Right ventricle myocardium inferior (tissue), 1 donor: ENCODE data around the gene ZBTB16. TPM values are rescaled to one million over a fixed set of nuclear protein-coding genes. Genes with fewer than 3 reads are reported as not detected.
A peak's percentile ranks its signal among the peaks of the same experiment; 100 is the strongest.

Experiments used
- ATAC-seq: fragments of 200-7000 bp; cut with Tn5 transposase; one replicate; pipeline ENCODE4 v1.9.1; 2020; ENCODE audit warnings: mild to moderate bottlenecking, moderate library complexity
- DNase-seq: peaks from one replicate; pipeline ENCODE4 v3.0.0; 2021; ENCODE audit errors: missing footprints
- intact Hi-C: fragments of 100-400 bp; cut with DNase I; formaldehyde crosslinking; loops from one replicate; pipeline ENCODE4 v1.11.0; 2022
- total RNA-seq: library from RNA; stranded (reverse); fragmentation: NEBNext Ultra II Directional; extraction: Animal tissue kit (Norgen Biotek cat#: 25700); gene quantifications from one replicate; pipeline ENCODE4 v1.2.1, GENCODE V29; 2021
- donor health status: DM: no; HTN: yes; CAD: no; lungs with severe emphysema.

The ZBTB16 gene
- total RNA-seq, 1 donor from 2014 or later: 78.1 TPM

GRCh38 chr11:114133548-114134329, 74.2 kb downstream of the ZBTB16 start:
- DNase-seq (peak; percentile 33), ATAC-seq (no peak)
- intact Hi-C loops: no loop called here

- DNase-seq (no peak), ATAC-seq (no peak)
- intact Hi-C loops: no loop called here
Observed at GRCh38 chr11:114134870-114135269, 75.4 kb downstream of the ZBTB16 start.

GRCh38 chr11:114135737-114136151, 76.2 kb downstream of the ZBTB16 start:
- intact Hi-C loops: no loop called here
- DNase-seq (no peak), ATAC-seq (peak; percentile 14)

- intact Hi-C loops: loop anchor here (1.0 kb wide), 1 partner anchor 15 kb away; no protein-coding TSS in a partner anchor
- ATAC-seq (no peak), DNase-seq (no peak)
Observed at GRCh38 chr11:114136686-114137640, 77.5 kb downstream of the ZBTB16 start.

- intact Hi-C loops: loop anchor here (1.0 kb wide), 1 partner anchor 16 kb away; no protein-coding TSS in a partner anchor
- peak; percentile 26 for ATAC-seq
- peak; percentile 64 for DNase-seq
Observed at GRCh38 chr11:114137838-114138237, 78.3 kb downstream of the ZBTB16 start.

GRCh38 chr11:114138411-114138810, 78.9 kb downstream of the ZBTB16 start:
- intact Hi-C loops: no loop called here
- no peak for ATAC-seq

GRCh38 chr11:114140826-114141225, 81.3 kb downstream of the ZBTB16 start:
- ATAC-seq: no peak
- intact Hi-C loops: no loop called here
- peak; percentile 50 for DNase-seq

More at GRCh38 chr11:114138411-114138810, 78.9 kb downstream of the ZBTB16 start:
- DNase-seq: no peak

GRCh38 chr11:114141863-114142580, 82.5 kb downstream of the ZBTB16 start:
- ATAC-seq: no peak
- intact Hi-C loops: no loop called here
- DNase-seq: no peak

GRCh38 chr11:114142707-114143106, 83.2 kb downstream of the ZBTB16 start:
- DNase-seq (no peak), ATAC-seq (no peak)
- intact Hi-C loops: no loop called here

- DNase-seq: no peak
- no peak for ATAC-seq
- intact Hi-C loops: no loop called here
Observed at GRCh38 chr11:114145166-114145775, 85.8 kb downstream of the ZBTB16 start.

- ATAC-seq: no peak
- intact Hi-C loops: no loop called here
Observed at GRCh38 chr11:114147375-114148012, 88.0 kb downstream of the ZBTB16 start.

GRCh38 chr11:114148013-114148382, 88.5 kb downstream of the ZBTB16 start:
- ATAC-seq (peak; percentile 18), DNase-seq (peak; percentile 67)
- intact Hi-C loops: no loop called here

More at GRCh38 chr11:114147375-114148012, 88.0 kb downstream of the ZBTB16 start:
- no peak for DNase-seq

GRCh38 chr11:114149689-114150407, 90.3 kb downstream of the ZBTB16 start:
- DNase-seq: no peak
- intact Hi-C loops: no loop called here
- no peak for ATAC-seq

- ATAC-seq: no peak
- no peak for DNase-seq
- intact Hi-C loops: no loop called here
Observed at GRCh38 chr11:114150671-114151070, 91.2 kb downstream of the ZBTB16 start.

- ATAC-seq (no peak), DNase-seq (no peak)
- intact Hi-C loops: no loop called here
Observed at GRCh38 chr11:114151631-114152030, 92.1 kb downstream of the ZBTB16 start.

GRCh38 chr11:114152162-114152561, 92.7 kb downstream of the ZBTB16 start:
- no peak for ATAC-seq
- intact Hi-C loops: no loop called here
- DNase-seq: no peak

- ATAC-seq: no peak
- DNase-seq: no peak
- intact Hi-C loops: no loop called here
Observed at GRCh38 chr11:114152785-114153184, 93.3 kb downstream of the ZBTB16 start.
